Dermis blood vessel endothelial cell (primary cell): ENCODE results near the gene R3HDM1. TPM values are rescaled to one million over a fixed set of nuclear protein-coding genes. Genes with fewer than 3 reads are reported as not detected.
A peak's percentile ranks its signal among the peaks of the same experiment; 100 is the strongest.
"Not testable (repeated sequence)": the region's sequence is repeated elsewhere in the genome, so short reads cannot be mapped to it uniquely, and the experiment has no call there.

Source experiments
- DNase-seq: peaks from one replicate; pipeline ENCODE4 v3.0.0; 2010
- total RNA-seq: library from RNA; depleted of rRNA; stranded (reverse); fragments of >200 nt; gene quantifications from 2 replicates; pipeline ENCODE4 v1.2.3, GENCODE V29; 2014

The R3HDM1 gene
- total RNA-seq, 1 donor from 2014 or later: 7.3 TPM

GRCh38 chr2:135573620-135574019 is 42.3 kb downstream of the R3HDM1 start:
- DNase-seq: peak; percentile 10

- DNase-seq: no peak
Observed at GRCh38 chr2:135581282-135581681, 50.0 kb downstream of the R3HDM1 start.

GRCh38 chr2:135582383-135582782 is 51.1 kb downstream of the R3HDM1 start:
- no peak for DNase-seq

- DNase-seq: no peak
Observed at GRCh38 chr2:135585586-135585985, 54.3 kb downstream of the R3HDM1 start.

GRCh38 chr2:135586148-135586547 is 54.9 kb downstream of the R3HDM1 start:
- no peak for DNase-seq

GRCh38 chr2:135587958-135588357 is 56.7 kb downstream of the R3HDM1 start:
- DNase-seq: no peak

GRCh38 chr2:135590619-135591260 is 59.5 kb downstream of the R3HDM1 start:
- no peak for DNase-seq

- no peak for DNase-seq
Observed at GRCh38 chr2:135600915-135601314, 69.6 kb downstream of the R3HDM1 start.

- DNase-seq: no peak
Observed at GRCh38 chr2:135603543-135603942, 72.3 kb downstream of the R3HDM1 start.

GRCh38 chr2:135607561-135607960 is 76.3 kb downstream of the R3HDM1 start:
- peak; percentile 66 for DNase-seq

GRCh38 chr2:135612319-135612718 is 81.0 kb downstream of the R3HDM1 start:
- no peak for DNase-seq

- no peak for DNase-seq
Observed at GRCh38 chr2:135615404-135615803, 84.1 kb downstream of the R3HDM1 start.

GRCh38 chr2:135617501-135618015 is 86.3 kb downstream of the R3HDM1 start:
- DNase-seq: no peak

- no peak for DNase-seq
Observed at GRCh38 chr2:135620198-135620597, 88.9 kb downstream of the R3HDM1 start.

- DNase-seq: no peak
Observed at GRCh38 chr2:135629520-135629919, 98.2 kb downstream of the R3HDM1 start.

- DNase-seq: not testable (repeated sequence)
Observed at GRCh38 chr2:135630034-135630433, 98.8 kb downstream of the R3HDM1 start.

GRCh38 chr2:135630488-135630887 is 99.2 kb downstream of the R3HDM1 start:
- no peak for DNase-seq

GRCh38 chr2:135633582-135633981 is 102.3 kb downstream of the R3HDM1 start:
- no peak for DNase-seq

GRCh38 chr2:135635212-135635835 is 104.0 kb downstream of the R3HDM1 start:
- no peak for DNase-seq

GRCh38 chr2:135636982-135637381 is 105.7 kb downstream of the R3HDM1 start:
- DNase-seq: no peak

- no peak for DNase-seq
Observed at GRCh38 chr2:135637456-135638087, 106.3 kb downstream of the R3HDM1 start.

GRCh38 chr2:135638825-135639224 is 107.5 kb downstream of the R3HDM1 start:
- no peak for DNase-seq

- DNase-seq: no peak
Observed at GRCh38 chr2:135641156-135642068, 110.1 kb downstream of the R3HDM1 start.
